Adrenal gland (tissue), 12 donors: ENCODE results near the gene ABHD16A. TPM values are rescaled to one million over a fixed set of nuclear protein-coding genes. Genes with fewer than 3 reads are reported as not detected.

ENCODE experiments used
- DNase-seq, 7 donors: peaks; one replicate each; pipeline ENCODE4 v3.0.0-alpha.2; 2019 to 2020
- H3K27ac ChIP-seq, 5 donors: fragments of 200-600 bp; sonication (generic) in 4 of 5; 1 replicate in 3 of 5; 2 replicates in 2 of 5; pipeline versions ENCODE4 v1.5.1 to v1.8.0; 2016 to 2020; ENCODE audit warnings: mild to moderate bottlenecking in 1 of 5
- H3K27me3 ChIP-seq: fragments of 200-600 bp; 2 replicates; pipeline ENCODE4 v1.8.0; 2021
- H3K36me3 ChIP-seq, 2 donors: fragments of 200-600 bp; replicated peaks in 1 of 2; 1 replicate in 1 of 2; 2 replicates in 1 of 2; pipeline versions ENCODE4 v1.5.1 to v1.8.0; 2018 to 2022
- H3K4me1 ChIP-seq, 2 donors: fragments of 200-600 bp; replicated peaks in 1 of 2; 1 replicate in 1 of 2; 2 replicates in 1 of 2; pipeline versions ENCODE4 v1.5.1 to v1.8.0; 2018 to 2021
- H3K4me3 ChIP-seq, 4 donors: fragments of 200-600 bp; sonication (generic) in 3 of 4; one replicate each; pipeline ENCODE4 v1.5.1; 2016 to 2018
- H3K9me3 ChIP-seq, 3 donors: fragments of 200-600 bp; sonication (generic) in 1 of 3; replicated peaks in 1 of 3; 1 replicate in 2 of 3; 2 replicates in 1 of 3; pipeline versions ENCODE4 v1.5.1 to v1.8.0; 2016 to 2021
- CTCF ChIP-seq, 6 experiments: fragments of 450-650 bp in 4 of 6; fragments of 200-600 bp in 2 of 6; sonication (generic) in 1 of 6; IDR thresholded peaks; 1 replicate in 5 of 6; 2 replicates in 1 of 6; pipeline versions ENCODE4 v1.5.1 to v1.8.0; 2016 to 2021; ENCODE audit warnings: antibody characterized with exemption in 6 of 6, mild to moderate bottlenecking in 2 of 6, moderate library complexity in 1 of 6
- POLR2A ChIP-seq, 2 donors: fragments of 450-650 bp; IDR thresholded peaks; one replicate each; pipeline ENCODE4 v1.6.1; 2017; ENCODE audit warnings: antibody characterized with exemption in 2 of 2, mild to moderate bottlenecking in 2 of 2, moderate library complexity in 1 of 2
- WGBS, 4 donors: extraction: QIAGEN DNeasy Blood & Tissue Kit in 2 of 4; methylation state at CpG; one replicate each; pipeline versions ENCODE4 v1.1.5 to v1.1.7; 2013 to 2017; 5-methylcytosine and 5-hydroxymethylcytosine counted together
- intact Hi-C, 2 donors: fragments of 100-400 bp; cut with DNase I; formaldehyde crosslinking; loops; one replicate each; pipeline versions ENCODE4 v1.14.1 to v1.15.0; 2022 to 2023
- polyA plus RNA-seq, 3 donors: library from polyadenylated mRNA; stranded (reverse); fragments of 200-250 nt in 2 of 3; fragments of 350-450 nt in 1 of 3; fragmentation: Illumina TruSeq in 1 of 3; extraction: RNeasy Lipid Tissue Mini Kit (QIAGEN cat#74804) in 1 of 3; gene quantifications; one replicate each; pipeline ENCODE4 v1.2.3, GENCODE V29; 2013 to 2014
- total RNA-seq, 9 donors: library from RNA; depleted of rRNA in 4 of 9; stranded (reverse); fragments of >200 nt in 4 of 9; fragments of 120-200 nt in 1 of 9; fragmentation: NEBNext Ultra II Directional in 1 of 9; extraction: Animal tissue kit (Norgen Biotek cat#: 25700) in 1 of 9; gene quantifications; one replicate each; pipeline versions ENCODE4 v1.1.0 to v1.2.4, GENCODE V29; 2013 to 2023
- donor health status: healthy with polysubstance abuse.
- donor health status: Bipolar disorder and iron deficiency.
- donor health status: DM: yes; HTN: yes; CAD: no.
- donor health status: DM: no; HTN: no; CAD: no.
- donor health status: DM: no; HTN: no; CAD: no.
- donor health status: DM: yes; HTN: yes; CAD: no.

ABHD16A gene
- total and polyA plus RNA-seq, 12 donors = 38.7 to 73.1 (median 58.1) TPM

DNA sequence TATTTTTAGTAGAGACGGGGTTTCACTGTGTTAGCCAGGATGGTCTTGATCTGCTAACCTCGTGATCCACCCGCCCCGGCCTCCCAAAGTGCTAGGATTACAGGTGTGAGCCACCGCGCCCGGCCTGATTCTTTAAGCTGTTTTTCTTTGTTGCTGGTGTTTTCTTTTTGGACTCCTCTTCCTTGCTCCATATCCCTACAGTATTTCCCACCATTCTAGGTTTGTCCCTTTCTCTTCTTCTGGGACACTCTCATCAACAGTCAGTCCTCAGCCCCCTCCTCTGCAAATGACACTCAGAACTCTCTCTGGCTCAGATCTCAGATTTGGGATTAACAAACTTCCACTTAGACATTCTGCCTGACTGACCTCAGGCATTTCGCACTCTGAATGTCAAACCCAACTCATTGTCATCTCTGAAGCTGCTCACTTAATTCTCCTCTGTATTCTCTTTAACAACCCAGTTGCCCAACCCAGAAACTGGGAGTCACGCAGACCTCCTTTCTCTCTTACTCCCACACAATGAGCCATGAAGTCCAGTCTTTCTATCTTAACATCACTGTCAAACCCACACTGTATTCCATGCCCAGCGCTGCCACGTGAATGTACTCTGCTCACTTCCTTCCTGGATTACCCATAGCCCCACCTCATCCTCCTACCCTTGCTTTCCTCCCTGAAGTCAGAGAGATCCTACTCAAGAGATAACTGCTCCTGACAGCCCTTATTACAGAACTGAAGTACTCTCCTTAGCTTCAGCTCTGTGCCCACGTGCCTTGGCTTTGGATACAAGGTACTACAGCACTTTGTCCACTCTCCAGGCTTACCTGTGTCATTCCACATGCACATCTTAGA, 22.6 kb upstream of the ABHD16A start:
- peak overlapping the region in 1 of 5 donors; percentile 17 for H3K27ac ChIP-seq
- WGBS, 4 donors = 86 to 87% (median 86%) methylated on average over 12 of the region's 12 CpGs
- no peaks in the 10 kb centered on the region for H3K27me3 ChIP-seq
- no peak for DNase-seq
- TF ChIP-seq CTCF (IDR thresholded peaks at IDR 0.05) (no peak), POLR2A (IDR thresholded peaks at IDR 0.05) (no peak)
- no peaks in the 10 kb centered on the region for H3K9me3 ChIP-seq
- peaks cover 0 to 4% of the 10 kb centered on the region in 2 donors for H3K36me3 ChIP-seq
- H3K4me1 ChIP-seq = peaks cover 6 to 27% of the 10 kb centered on the region in 2 donors
- intact Hi-C loops = no loop called here
- no peak overlapping the region for H3K4me3 ChIP-seq

DNA sequence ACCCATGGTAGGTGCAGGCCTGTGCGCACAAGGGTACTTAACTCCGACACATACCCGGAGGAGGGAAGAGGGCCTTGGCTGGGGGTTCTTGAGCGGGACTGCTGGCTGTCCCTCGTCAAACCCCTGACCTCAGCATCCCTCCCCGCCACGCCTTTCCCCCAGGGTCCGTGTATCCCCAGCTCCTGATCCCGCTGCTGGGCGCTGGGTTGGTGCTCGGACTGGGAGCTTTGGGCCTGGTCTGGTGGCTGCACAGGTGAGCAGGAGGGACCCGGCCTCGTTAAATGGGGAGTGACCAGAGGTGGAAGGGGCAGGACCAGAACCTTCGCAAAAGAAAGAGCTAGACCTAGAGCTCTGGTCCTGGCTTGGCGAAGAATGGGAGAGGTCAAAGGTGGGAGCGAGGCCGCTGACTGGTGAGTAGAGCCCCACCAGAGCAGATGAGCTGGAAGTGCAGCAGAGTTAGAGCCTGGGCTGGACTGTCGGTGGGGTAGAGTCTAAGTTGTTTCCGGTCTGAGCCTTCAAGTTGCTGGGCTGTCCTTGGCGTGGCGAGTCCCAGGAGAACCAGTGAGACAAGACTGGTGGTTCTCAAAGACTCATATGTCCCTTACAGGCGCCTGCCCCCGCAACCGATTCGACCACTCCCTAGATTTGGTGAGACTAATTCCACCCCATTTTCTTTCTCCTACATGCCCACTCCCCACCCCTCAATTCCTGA, 21.0 kb upstream of the ABHD16A start:
- H3K36me3 ChIP-seq = no peaks in the 10 kb centered on the region
- no peak for DNase-seq
- no peak overlapping the region for H3K4me3 ChIP-seq
- H3K27ac ChIP-seq = no peak overlapping the region
- 89 to 93% (median 92%) methylated on average over 21 to 25 of the region's 25 CpGs for WGBS, 4 donors
- intact Hi-C loops = no loop called here
- no peak for TF ChIP-seq POLR2A (IDR thresholded peaks at IDR 0.05)
- TF ChIP-seq CTCF (IDR thresholded peaks at IDR 0.05) = no peak
- H3K4me1 ChIP-seq = peaks cover 6 to 21% of the 10 kb centered on the region in 2 donors
- H3K27me3 ChIP-seq = no peaks in the 10 kb centered on the region
- no peaks in the 10 kb centered on the region for H3K9me3 ChIP-seq

GRCh38 chr6:31723245-31723979, 20.3 kb upstream of the ABHD16A start, which contains the start of gene MPIG6B:
TSS of gene MPIG6B (plus strand) at chr6:31723373. CDS start at chr6:31723384, 11 bp downstream.
- Histone ChIP-seq H3K9me3 (no peaks in the 10 kb centered on the region), H3K36me3 (no peaks in the 10 kb centered on the region), H3K27me3 (no peaks in the 10 kb centered on the region), H3K4me3 (no peak within 1 kb of the TSS), H3K4me1 (peaks cover 0 to 14% of the 10 kb centered on the region in 2 donors), H3K27ac (no peak within 1 kb of the TSS)
- TF ChIP-seq CTCF (IDR thresholded peaks at IDR 0.05) = no peak
- no peak for TF ChIP-seq POLR2A (IDR thresholded peaks at IDR 0.05)
- 76 to 81% (median 80%) methylated on average over 26 to 46 of the region's 46 CpGs for WGBS, 4 donors
- peak in 1 of 7 donors; percentile 23 for DNase-seq
- intact Hi-C loops = no loop called here

DNA sequence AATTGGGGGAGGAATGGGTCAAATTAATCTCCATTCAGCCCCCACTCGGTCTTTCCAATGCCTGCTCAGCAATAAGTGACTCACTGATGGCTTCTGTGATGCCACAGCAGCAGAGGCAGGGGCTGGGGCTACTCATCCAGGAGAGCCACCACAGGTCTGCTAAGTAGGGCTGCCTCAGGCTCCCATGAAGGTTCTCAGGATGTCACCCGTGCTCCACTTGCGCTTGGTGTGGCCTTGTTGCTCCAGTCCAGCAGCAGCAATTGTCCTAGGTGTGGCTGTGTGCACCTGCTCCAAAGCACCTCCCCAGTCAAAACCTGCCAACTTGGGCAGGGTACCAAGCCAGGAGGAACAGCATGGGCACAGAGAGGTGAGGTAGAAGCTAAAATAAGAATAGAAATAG, 19.0 kb upstream of the ABHD16A start:
- Histone ChIP-seq H3K27ac (no peak overlapping the region), H3K36me3 (no peaks in the 10 kb centered on the region), H3K4me3 (no peak overlapping the region), H3K27me3 (no peaks in the 10 kb centered on the region), H3K4me1 (peaks cover 0 to 8% of the 10 kb centered on the region in 2 donors), H3K9me3 (no peaks in the 10 kb centered on the region)
- WGBS, 4 donors = 75 to 100% (median 88%) methylated on average over 1 to 3 of the region's 3 CpGs
- no peak for TF ChIP-seq POLR2A (IDR thresholded peaks at IDR 0.05)
- no peak for TF ChIP-seq CTCF (IDR thresholded peaks at IDR 0.05)
- no peak for DNase-seq
- intact Hi-C loops = no loop called here
